ENCODE results near the gene ATXN2. TPM values are rescaled to one million over a fixed set of nuclear protein-coding genes. Genes with fewer than 3 reads are reported as not detected.

Gene ATXN2
- total RNA-seq, 4 donors from 2014 or later = 20.4 to 28.1 (median 22.2) TPM

DNA sequence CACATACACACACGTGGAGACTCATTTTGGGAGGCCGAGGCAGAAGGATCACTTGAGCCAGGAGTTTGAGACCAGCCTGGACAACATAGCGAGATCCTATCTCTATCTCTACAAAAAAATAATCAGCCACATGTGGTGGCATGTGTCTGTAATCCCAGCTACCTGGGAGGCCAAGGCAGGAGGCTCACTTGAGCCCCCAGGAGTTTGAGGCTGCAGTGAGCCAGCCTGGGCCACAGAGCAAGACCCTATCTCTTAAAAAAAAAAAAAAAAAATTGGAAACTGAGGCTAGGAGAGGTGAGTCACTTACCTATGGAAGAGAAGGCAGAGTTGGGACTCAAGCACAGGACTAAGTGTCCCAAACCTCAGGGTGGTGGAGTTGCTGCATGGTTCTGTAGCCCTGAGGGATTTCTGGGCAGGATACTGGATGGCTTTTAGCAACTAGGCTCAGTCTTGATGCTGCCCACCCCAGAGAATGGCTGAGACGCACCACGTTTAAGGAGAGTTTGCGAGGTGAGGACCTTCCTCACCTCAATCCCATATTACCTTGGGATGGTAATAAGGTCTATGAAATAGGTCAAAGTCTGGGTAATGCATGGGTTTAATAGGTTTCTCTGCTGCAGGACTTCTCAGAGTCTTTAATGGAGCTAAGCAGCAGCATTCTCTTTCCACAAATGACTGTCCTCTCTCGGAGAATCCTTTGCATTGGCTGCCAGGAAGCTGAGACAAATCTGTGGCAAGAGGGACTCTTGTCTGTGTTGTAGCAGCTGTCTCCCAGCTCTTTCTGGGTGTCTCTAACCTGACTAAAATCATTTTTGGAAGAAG lies 157.8 kb downstream of the ATXN2 start:
- in situ Hi-C loops (cut with MboI; ENCODE audit: low sequenced_read_pairs in 4 of 4) (no loop called here), intact Hi-C loops (cut with DNase I; ENCODE audit: low total_unique reads) (no loop called here)
- H3K9me3 ChIP-seq = no peaks in the 10 kb centered on the region
- DNase-seq (peak in 1 of 2 donors; percentile 3), ATAC-seq (no peak)
- no peak for TF ChIP-seq POLR2A (IDR thresholded peaks at IDR 0.05)
- TF ChIP-seq, protein P1, sequence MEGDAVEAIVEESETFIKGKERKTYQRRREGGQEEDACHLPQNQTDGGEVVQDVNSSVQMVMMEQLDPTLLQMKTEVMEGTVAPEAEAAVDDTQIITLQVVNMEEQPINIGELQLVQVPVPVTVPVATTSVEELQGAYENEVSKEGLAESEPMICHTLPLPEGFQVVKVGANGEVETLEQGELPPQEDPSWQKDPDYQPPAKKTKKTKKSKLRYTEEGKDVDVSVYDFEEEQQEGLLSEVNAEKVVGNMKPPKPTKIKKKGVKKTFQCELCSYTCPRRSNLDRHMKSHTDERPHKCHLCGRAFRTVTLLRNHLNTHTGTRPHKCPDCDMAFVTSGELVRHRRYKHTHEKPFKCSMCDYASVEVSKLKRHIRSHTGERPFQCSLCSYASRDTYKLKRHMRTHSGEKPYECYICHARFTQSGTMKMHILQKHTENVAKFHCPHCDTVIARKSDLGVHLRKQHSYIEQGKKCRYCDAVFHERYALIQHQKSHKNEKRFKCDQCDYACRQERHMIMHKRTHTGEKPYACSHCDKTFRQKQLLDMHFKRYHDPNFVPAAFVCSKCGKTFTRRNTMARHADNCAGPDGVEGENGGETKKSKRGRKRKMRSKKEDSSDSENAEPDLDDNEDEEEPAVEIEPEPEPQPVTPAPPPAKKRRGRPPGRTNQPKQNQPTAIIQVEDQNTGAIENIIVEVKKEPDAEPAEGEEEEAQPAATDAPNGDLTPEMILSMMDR (IDR thresholded peaks at IDR 0.05 in 4 of 5, conservative IDR thresholded peaks at IDR 0.05 in 1 of 5) = no peak
- peak overlapping the region; percentile 51 to 87 (median 70) for H3K27ac ChIP-seq
- peaks cover 48 to 50% of the 10 kb centered on the region in 2 donors for H3K4me1 ChIP-seq
- no peak overlapping the region for H3K4me3 ChIP-seq
- no peaks in the 10 kb centered on the region for H3K36me3 ChIP-seq
- no peaks in the 10 kb centered on the region for H3K27me3 ChIP-seq

DNA sequence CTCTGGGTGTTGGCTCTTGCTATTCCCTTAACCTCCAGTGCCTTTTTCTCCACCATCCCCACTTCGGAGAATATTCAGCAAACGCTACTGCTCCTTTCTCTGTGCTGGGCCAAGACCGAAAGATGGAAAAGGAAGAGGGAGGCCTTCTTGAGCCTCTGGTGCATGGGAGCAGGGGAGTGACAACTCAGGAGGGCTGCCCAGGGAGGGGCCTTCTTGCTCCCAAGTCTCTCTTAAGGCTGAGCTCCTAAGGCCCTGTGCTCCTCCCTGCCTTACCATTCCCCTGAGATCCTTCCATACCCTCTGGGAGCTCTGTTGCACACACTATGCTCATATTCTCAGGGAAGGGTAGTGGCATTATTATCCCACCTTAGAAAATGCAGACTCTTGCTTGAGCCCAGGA lies 158.5 kb downstream of the ATXN2 start:
- in situ Hi-C loops (cut with MboI; ENCODE audit: low sequenced_read_pairs in 4 of 4) = no loop called here
- Histone ChIP-seq H3K27me3 (no peaks in the 10 kb centered on the region), H3K27ac (peak overlapping the region; percentile 51 to 80 (median 70)), H3K36me3 (no peaks in the 10 kb centered on the region), H3K9me3 (no peaks in the 10 kb centered on the region), H3K4me3 (no peak overlapping the region), H3K4me1 (peaks cover 44 to 46% of the 10 kb centered on the region in 2 donors)
- intact Hi-C loops (cut with DNase I; ENCODE audit: low total_unique reads) = no loop called here
- ATAC-seq (no peak), DNase-seq (no peak)
- TF ChIP-seq, protein P1 (IDR thresholded peaks at IDR 0.05 in 4 of 5, conservative IDR thresholded peaks at IDR 0.05 in 1 of 5) = no peak
- TF ChIP-seq POLR2A (IDR thresholded peaks at IDR 0.05) = no peak

DNA sequence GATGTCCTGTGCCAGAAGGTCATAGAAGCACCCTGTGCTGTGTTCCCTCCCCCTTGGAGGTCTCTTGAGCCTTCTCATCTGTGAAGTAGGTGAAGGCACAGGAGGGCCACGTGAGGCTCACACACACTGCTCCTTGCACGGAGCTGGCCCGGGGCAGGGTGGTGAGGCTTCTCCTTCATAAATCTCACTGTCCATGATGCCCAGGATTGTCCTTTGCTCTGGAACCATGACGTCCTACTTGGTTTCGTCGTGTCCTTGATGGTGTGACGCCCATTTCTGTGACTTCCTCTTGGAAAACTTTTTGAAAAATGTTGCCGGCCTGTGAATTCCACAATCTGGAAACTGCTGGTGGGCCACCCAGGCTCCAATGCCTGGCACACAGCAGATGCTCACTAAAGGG lies 159.0 kb downstream of the ATXN2 start:
- H3K27me3 ChIP-seq = no peaks in the 10 kb centered on the region
- TF ChIP-seq, protein P1 (IDR thresholded peaks at IDR 0.05 in 4 of 5, conservative IDR thresholded peaks at IDR 0.05 in 1 of 5) = no peak
- no peak for TF ChIP-seq POLR2A (IDR thresholded peaks at IDR 0.05)
- H3K36me3 ChIP-seq = no peaks in the 10 kb centered on the region
- H3K27ac ChIP-seq = peak overlapping the region; percentile 51 to 80 (median 70)
- ATAC-seq = no peak
- H3K4me3 ChIP-seq = no peak overlapping the region
- peak in 1 of 2 donors; percentile 10 for DNase-seq
- H3K4me1 ChIP-seq = peaks cover 44 to 46% of the 10 kb centered on the region in 2 donors
- intact Hi-C loops (cut with DNase I; ENCODE audit: low total_unique reads) = no loop called here
- in situ Hi-C loops (cut with MboI; ENCODE audit: low sequenced_read_pairs in 4 of 4) = no loop called here
- no peaks in the 10 kb centered on the region for H3K9me3 ChIP-seq

DNA sequence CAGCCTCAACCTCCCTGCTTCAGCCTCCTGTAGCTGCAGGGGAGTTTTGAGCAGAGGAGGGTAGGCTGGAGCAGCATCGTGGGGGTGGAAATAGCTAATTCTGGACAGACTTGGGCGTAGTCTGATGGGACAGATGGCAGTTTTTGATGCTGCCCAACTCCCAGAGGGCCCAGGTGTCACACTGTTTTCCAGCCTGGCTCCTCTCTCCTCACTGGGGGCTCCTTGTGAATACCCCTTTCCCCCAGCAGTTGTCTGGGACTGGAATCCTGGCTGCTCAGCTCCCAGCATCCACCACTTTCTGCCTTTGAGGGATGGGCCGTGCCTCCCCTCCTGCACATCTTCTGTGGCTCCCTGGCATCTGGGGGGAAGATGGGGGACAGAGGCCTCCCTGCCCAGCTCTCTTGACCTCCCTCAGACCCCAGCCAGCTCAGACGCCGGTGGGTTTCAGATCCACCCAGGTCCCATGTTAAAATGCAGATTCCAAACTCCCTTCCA lies 159.4 kb downstream of the ATXN2 start:
- no peaks in the 10 kb centered on the region for H3K36me3 ChIP-seq
- peak overlapping the region; percentile 45 to 80 (median 70) for H3K27ac ChIP-seq
- H3K4me1 ChIP-seq = peaks cover 43 to 46% of the 10 kb centered on the region in 2 donors
- H3K9me3 ChIP-seq = no peaks in the 10 kb centered on the region
- no peak for TF ChIP-seq POLR2A (IDR thresholded peaks at IDR 0.05)
- TF ChIP-seq, protein P1 (IDR thresholded peaks at IDR 0.05 in 4 of 5, conservative IDR thresholded peaks at IDR 0.05 in 1 of 5) = no peak
- DNase-seq (peak in 1 of 2 donors; percentile 10), ATAC-seq (no peak)
- no peaks in the 10 kb centered on the region for H3K27me3 ChIP-seq
- intact Hi-C loops (cut with DNase I; ENCODE audit: low total_unique reads) (no loop called here), in situ Hi-C loops (cut with MboI; ENCODE audit: low sequenced_read_pairs in 4 of 4) (no loop called here)
- H3K4me3 ChIP-seq = no peak overlapping the region
